Measurements from ENCODE around the gene RAB9A.

DNA sequence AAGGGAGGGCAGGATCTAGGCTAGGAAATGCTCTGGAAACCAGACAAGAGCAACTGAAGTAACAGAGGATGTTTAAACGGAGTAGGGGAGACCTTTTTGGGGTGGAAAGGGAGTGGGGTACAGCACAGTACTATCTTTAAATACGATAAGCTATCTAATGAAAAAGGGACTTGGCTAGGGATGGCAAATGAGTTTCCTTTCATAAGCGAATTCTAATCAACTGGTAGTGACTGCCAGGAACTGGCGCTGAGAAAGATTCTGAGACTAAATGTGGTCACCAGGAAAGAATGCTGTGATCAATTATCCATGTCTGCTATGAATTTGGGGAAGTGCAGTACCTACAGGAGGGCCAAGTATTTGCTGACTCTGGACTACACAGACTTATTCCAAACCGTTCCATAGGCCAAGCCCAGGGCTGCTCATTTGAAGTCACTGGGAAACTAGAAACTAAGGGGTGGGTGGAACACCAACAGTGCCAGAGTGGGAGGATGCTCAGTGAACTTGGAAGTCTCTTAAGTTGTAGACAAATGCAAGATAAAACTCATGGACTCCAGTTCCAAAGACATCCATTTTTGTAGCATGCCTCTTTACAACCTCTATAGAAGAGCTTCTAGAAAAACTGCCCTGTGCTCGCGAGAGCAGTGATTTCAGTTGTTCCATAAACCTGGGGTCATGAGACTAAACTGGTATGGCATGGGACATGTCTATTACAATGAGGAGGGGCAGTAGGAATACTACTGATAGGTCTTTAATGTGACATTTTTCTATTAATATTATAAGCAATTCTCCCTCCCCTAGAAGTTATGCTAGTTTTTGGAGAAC, 43.5 kb downstream of the RAB9A start:
- TF ChIP-seq, protein P1, sequence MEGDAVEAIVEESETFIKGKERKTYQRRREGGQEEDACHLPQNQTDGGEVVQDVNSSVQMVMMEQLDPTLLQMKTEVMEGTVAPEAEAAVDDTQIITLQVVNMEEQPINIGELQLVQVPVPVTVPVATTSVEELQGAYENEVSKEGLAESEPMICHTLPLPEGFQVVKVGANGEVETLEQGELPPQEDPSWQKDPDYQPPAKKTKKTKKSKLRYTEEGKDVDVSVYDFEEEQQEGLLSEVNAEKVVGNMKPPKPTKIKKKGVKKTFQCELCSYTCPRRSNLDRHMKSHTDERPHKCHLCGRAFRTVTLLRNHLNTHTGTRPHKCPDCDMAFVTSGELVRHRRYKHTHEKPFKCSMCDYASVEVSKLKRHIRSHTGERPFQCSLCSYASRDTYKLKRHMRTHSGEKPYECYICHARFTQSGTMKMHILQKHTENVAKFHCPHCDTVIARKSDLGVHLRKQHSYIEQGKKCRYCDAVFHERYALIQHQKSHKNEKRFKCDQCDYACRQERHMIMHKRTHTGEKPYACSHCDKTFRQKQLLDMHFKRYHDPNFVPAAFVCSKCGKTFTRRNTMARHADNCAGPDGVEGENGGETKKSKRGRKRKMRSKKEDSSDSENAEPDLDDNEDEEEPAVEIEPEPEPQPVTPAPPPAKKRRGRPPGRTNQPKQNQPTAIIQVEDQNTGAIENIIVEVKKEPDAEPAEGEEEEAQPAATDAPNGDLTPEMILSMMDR (IDR thresholded peaks at IDR 0.05): no peak
- no peak for TF ChIP-seq POLR2A (IDR thresholded peaks at IDR 0.05)
- TF ChIP-seq POLR2AphosphoS5 (IDR thresholded peaks at IDR 0.05): no peak
